ENCODE data around the gene PTBP3. TPM values are rescaled to one million over a fixed set of nuclear protein-coding genes. Genes with fewer than 3 reads are reported as not detected.

Gene PTBP3
- total and polyA plus RNA-seq, 2 of the 13 experiments (the other 11 are each of a cell fraction or from before 2014, with no cell fraction given) = 52.8 to 61.1 TPM

GRCh38 chr9:112332977-112333638 lies at the start of gene PTBP3 (continued):
- TF ChIP-seq ZNF646 (CRISPR knock-in tag; IDR thresholded peaks at IDR 0.05) (no peak), KDM3A (CRISPR knock-in tag; IDR thresholded peaks at IDR 0.05; ENCODE audit: low read depth) (peak; percentile 72; the same call in 1 of the 2 replicates), ZNF501 (CRISPR knock-in tag; IDR thresholded peaks at IDR 0.05) (peak; percentile 77; the same call in 1 of the 2 replicates), BRD4 (CRISPR knock-in tag; IDR thresholded peaks at IDR 0.05) (peak; percentile 12; the same call in 1 of the 2 replicates), JDP2 (CRISPR knock-in tag; IDR thresholded peaks at IDR 0.05; ENCODE audit: borderline replicate concordance) (no peak; the same call in 1 of the 2 replicates), ZBTB8A (CRISPR knock-in tag; IDR thresholded peaks at IDR 0.05; ENCODE audit: borderline replicate concordance, low read depth) (no peak), ZNF562 (CRISPR knock-in tag; IDR thresholded peaks at IDR 0.05; ENCODE audit: borderline replicate concordance) (no peak), KLF6 (CRISPR knock-in tag; IDR thresholded peaks at IDR 0.05) (peak; percentile 87; the same call in 1 of the 2 replicates), EED (CRISPR knock-in tag; IDR thresholded peaks at IDR 0.05) (peak; percentile 25; the same call in 1 of the 2 replicates), ZNF709 (CRISPR knock-in tag; IDR thresholded peaks at IDR 0.05) (no peak), ZBTB2 (CRISPR knock-in tag; IDR thresholded peaks at IDR 0.05; ENCODE audit: low read depth) (peak; percentile 88), ZNF773 (CRISPR knock-in tag; IDR thresholded peaks at IDR 0.05; ENCODE audit: borderline replicate concordance) (peak; percentile 42; the same call in 1 of the 2 replicates), ZNF558 (CRISPR knock-in tag; IDR thresholded peaks at IDR 0.05; ENCODE audit: borderline replicate concordance) (peak; percentile 45; the same call in 1 of the 2 replicates), ZNF282 (IDR thresholded peaks at IDR 0.05; ENCODE audit: partially characterized antibody) (no peak), ZNF329 (CRISPR knock-in tag; IDR thresholded peaks at IDR 0.05; ENCODE audit: low read depth) (no peak), RXRB (CRISPR knock-in tag; IDR thresholded peaks at IDR 0.05; ENCODE audit: borderline replicate concordance) (peak; percentile 33; the same call in 1 of the 2 replicates), NONO (IDR thresholded peaks at IDR 0.05) (no peak), NONO (CRISPR knock-in tag; conservative IDR thresholded peaks at IDR 0.05) (peak; percentile 88), BORCS8-MEF2B (CRISPR knock-in tag; IDR thresholded peaks at IDR 0.05) (peak; percentile 5; the same call in 1 of the 2 replicates), CENPT (CRISPR knock-in tag; IDR thresholded peaks at IDR 0.05; ENCODE audit: low read depth) (no peak), SYNCRIP (IDR thresholded peaks at IDR 0.05; ENCODE audit: insufficient read depth, low read depth, low read length) (no peak), MTF1 (CRISPR knock-in tag; IDR thresholded peaks at IDR 0.05) (no peak), TCF12 (IDR thresholded peaks at IDR 0.05) (no peak), TCF12 (CRISPR knock-in tag; IDR thresholded peaks at IDR 0.05) (peak; percentile 11; the same call in 1 of the 2 replicates)
